HCT116 (cell line): ENCODE measurements around the gene RNF207. TPM values are rescaled to one million over a fixed set of nuclear protein-coding genes. Genes with fewer than 3 reads are reported as not detected.

Experiments used
- ATAC-seq: fragments of 200-7000 bp; cut with Tn5 transposase; 2 replicates; pipeline ENCODE4 v1.9.1; 2020; ENCODE audit warnings: mild to moderate bottlenecking, moderate library complexity
- BruUV-seq: library from RNA; stranded (reverse); fragments of 400-500 nt; replicated peaks from 2 replicates; lab custom pipeline; 2021; lab: Mats Ljungman, UMichigan
- CTCF ChIA-PET: fragments of 300-600 bp; sonication (Branson Sonifier 250); formaldehyde crosslinking; loops from one replicate; lab custom pipeline; 2021; ENCODE audit warnings: antibody characterized with exemption; lab: Charles Lee
- POLR2A ChIA-PET: fragments of 300-600, 350-600 bp; sonication (Branson Sonifier 250); formaldehyde crosslinking; loops from one replicate; lab custom pipeline; 2021; ENCODE audit warnings: antibody characterized with exemption; lab: Charles Lee
- RAD21 ChIA-PET, 2 experiments: fragments of 300-600 bp; sonication (Branson Sonifier 250); formaldehyde crosslinking; loops; one replicate each; lab custom pipeline; 2023; ENCODE audit warnings: low total read pairs in 2 of 2; ENCODE audit not compliant: uncharacterized antibody in 2 of 2, unreplicated experiment in 2 of 2, low non-redundant PET in 1 of 2; lab: Charles Lee
- DNase-seq: peaks from one replicate; pipeline ENCODE4 v3.0.0-alpha.2; 2010; ENCODE audit warnings: low read depth, low spot score
- H2AFZ ChIP-seq: fragments of 200-600 bp; shearing (Covaris generic), sonication (generic); 2 replicates; pipeline ENCODE4 v1.6.1; 2017; ENCODE audit warnings: low read depth, mixed run types, mixed read lengths, antibody characterized with exemption, low read length; ENCODE audit not compliant: poor library complexity, severe bottlenecking
- H3K27ac ChIP-seq: 2 replicates; pipeline ENCODE4 v1.5.1; 2012; ENCODE audit warnings: low read depth, low read length
- H3K27me3 ChIP-seq: fragments of 200-600 bp; sonication (generic); 2 replicates; pipeline ENCODE4 v1.6.1; 2016; ENCODE audit warnings: mixed run types, low read length, mixed read lengths; ENCODE audit not compliant: insufficient read depth
- H3K36me3 ChIP-seq, 2 experiments: fragments of 200-500 bp in 1 of 2; fragments of 200-600 bp in 1 of 2; sonication (Bioruptor generic) in 1 of 2; sonication (generic) in 1 of 2; 2 replicates each; pipeline versions ENCODE4 v1.5.1 to v1.6.1; 2014 to 2016; ENCODE audit warnings: low read length in 2 of 2, inconsistent platforms in 1 of 2, mixed read lengths in 1 of 2, mixed run types in 1 of 2; ENCODE audit not compliant: insufficient read depth in 2 of 2, control insufficient read depth in 1 of 2
- H3K4me1 ChIP-seq, 2 experiments: fragments of 200-600 bp in 1 of 2; sonication (generic) in 1 of 2; 2 replicates each; pipeline versions ENCODE4 v1.5.1 to v1.6.1; 2012 to 2017; ENCODE audit warnings: low read length in 2 of 2, inconsistent platforms in 1 of 2, mild to moderate bottlenecking in 1 of 2, mixed read lengths in 1 of 2, mixed run types in 1 of 2, moderate library complexity in 1 of 2; ENCODE audit not compliant: insufficient read depth in 2 of 2, control insufficient read depth in 1 of 2
- H3K4me2 ChIP-seq: fragments of 200-600 bp; sonication (generic); 2 replicates; pipeline ENCODE4 v1.6.1; 2017; ENCODE audit warnings: mixed run types, low read length, mixed read lengths
- H3K4me3 ChIP-seq, 2 experiments: fragments of 200-600 bp in 1 of 2; sonication (generic) in 1 of 2; replicated peaks in 1 of 2; 2 replicates each; pipeline ENCODE4 v1.5.1; 2011 to 2016; ENCODE audit warnings: low read length in 2 of 2, control low read depth in 1 of 2, low read depth in 1 of 2, mild to moderate bottlenecking in 1 of 2, mixed read lengths in 1 of 2, mixed run types in 1 of 2
- H3K79me2 ChIP-seq: fragments of 200-600 bp; sonication (generic); 2 replicates; pipeline ENCODE4 v1.6.1; 2017; ENCODE audit warnings: mild to moderate bottlenecking, mixed run types, low read length, moderate library complexity, mixed read lengths; ENCODE audit not compliant: insufficient read depth
- H3K9ac ChIP-seq: fragments of 200-600 bp; sonication (generic); 2 replicates; pipeline ENCODE4 v1.6.1; 2016; ENCODE audit warnings: low read length, mixed read lengths
- H3K9me2 ChIP-seq: fragments of 200-600 bp; sonication (generic), shearing (Covaris generic); 2 replicates; pipeline ENCODE4 v1.6.1; 2017; ENCODE audit warnings: mixed run types, mild to moderate bottlenecking, moderate library complexity; ENCODE audit not compliant: insufficient read depth
- H3K9me3 ChIP-seq, 2 experiments: fragments of 200-500 bp in 1 of 2; fragments of 200-600 bp in 1 of 2; sonication (Bioruptor generic) in 1 of 2; sonication (generic) in 1 of 2; 2 replicates each; pipeline ENCODE4 v1.6.1; 2014 to 2017; ENCODE audit warnings: low read length in 2 of 2, mixed read lengths in 2 of 2, inconsistent platforms in 1 of 2, low read depth in 1 of 2, mild to moderate bottlenecking in 1 of 2, mixed run types in 1 of 2, moderate library complexity in 1 of 2; ENCODE audit not compliant: control insufficient read depth in 1 of 2, insufficient read depth in 1 of 2
- H4K20me1 ChIP-seq: fragments of 200-600 bp; sonication (generic), shearing (Covaris generic); 2 replicates; pipeline ENCODE4 v1.6.1; 2017; ENCODE audit warnings: mixed run types, mild to moderate bottlenecking, moderate library complexity; ENCODE audit not compliant: insufficient read depth
- CEBPB ChIP-seq: IDR thresholded peaks from 2 replicates; pipeline ENCODE4 v1.6.1; 2012; ENCODE audit warnings: low read depth
- ELF1 ChIP-seq: IDR thresholded peaks from 2 replicates; pipeline ENCODE4 v1.6.1; 2012; ENCODE audit warnings: low read depth, borderline replicate concordance
- EZH2 ChIP-seq: fragments of 200-600 bp; sonication (generic); IDR thresholded peaks from 2 replicates; pipeline ENCODE4 v1.6.1; 2017; ENCODE audit warnings: antibody characterized with exemption, mixed run types
- EZH2phosphoT487 ChIP-seq: fragments of 200-600 bp; IDR thresholded peaks from 2 replicates; pipeline ENCODE4 v1.6.1; 2018; ENCODE audit warnings: antibody characterized with exemption, borderline replicate concordance
- MAX ChIP-seq: IDR thresholded peaks from 2 replicates; pipeline ENCODE4 v1.6.1; 2012
- POLR2A ChIP-seq: IDR thresholded peaks from 2 replicates; pipeline ENCODE4 v1.7.0; 2011; ENCODE audit warnings: borderline replicate concordance; ENCODE audit not compliant: insufficient read depth, insufficient read length; ENCODE audit errors: extremely low read depth
- POLR2AphosphoS5 ChIP-seq: IDR thresholded peaks from 2 replicates; pipeline ENCODE4 v1.6.1; 2011; ENCODE audit warnings: mild to moderate bottlenecking, low read depth, low read length, moderate library complexity
- RAD21 ChIP-seq: IDR thresholded peaks from 2 replicates; pipeline ENCODE4 v1.6.1; 2012; ENCODE audit warnings: low read depth, mild to moderate bottlenecking
- SP1 ChIP-seq: IDR thresholded peaks from 2 replicates; pipeline ENCODE4 v1.6.1; 2012; ENCODE audit warnings: low read depth
- SRF ChIP-seq: IDR thresholded peaks from 2 replicates; pipeline ENCODE4 v1.6.1; 2012; ENCODE audit warnings: low read depth
- TCF7L2 ChIP-seq: IDR thresholded peaks from 2 replicates; pipeline ENCODE4 v1.7.0; 2011; ENCODE audit warnings: borderline replicate concordance, inconsistent platforms; ENCODE audit not compliant: insufficient read depth, insufficient read length; ENCODE audit errors: extremely low read depth
- ZFX ChIP-seq: fragments of 450-650 bp; IDR thresholded peaks from 2 replicates; pipeline ENCODE4 v1.6.1; 2017
- ZNF274 ChIP-seq: fragments of 200-500 bp; sonication (Bioruptor generic); IDR thresholded peaks from 2 replicates; pipeline ENCODE4 v1.6.1; 2014; ENCODE audit warnings: mild to moderate bottlenecking, low read depth, low read length, inconsistent platforms
- intact Hi-C: fragments of 100-400 bp; cut with micrococcal nuclease; formaldehyde crosslinking; loops from 2 replicates; pipeline ENCODE4 v1.10.0; 2022
- total RNA-seq: library from RNA; stranded (reverse); gene quantifications from one replicate; pipeline ENCODE4 v1.2.1, GENCODE V29; 2021; ENCODE audit not compliant: unreplicated experiment
- TF ChIP-seq, protein P1 (sequence below), 3 experiments: fragments of 200-600 bp in 1 of 3; sonication (generic) in 1 of 3; IDR thresholded peaks in 2 of 3; conservative IDR thresholded peaks in 1 of 3; 2 replicates each; pipeline ENCODE4 v1.5.1; 2012 to 2017; ENCODE audit warnings: low read depth in 2 of 3, low read length in 2 of 3, antibody characterized with exemption in 1 of 3, borderline replicate concordance in 1 of 3, control low read depth in 1 of 3, mild to moderate bottlenecking in 1 of 3, mixed read lengths in 1 of 3, mixed run types in 1 of 3, moderate library complexity in 1 of 3; ENCODE audit not compliant: insufficient read depth in 1 of 3
- TF ChIP-seq, protein P2 (sequence below): IDR thresholded peaks from 2 replicates; pipeline ENCODE4 v1.6.1; 2012; ENCODE audit warnings: low read depth

The RNF207 gene
- total RNA-seq, 1 experiment from 2014 or later = 61.2 TPM

DNA sequence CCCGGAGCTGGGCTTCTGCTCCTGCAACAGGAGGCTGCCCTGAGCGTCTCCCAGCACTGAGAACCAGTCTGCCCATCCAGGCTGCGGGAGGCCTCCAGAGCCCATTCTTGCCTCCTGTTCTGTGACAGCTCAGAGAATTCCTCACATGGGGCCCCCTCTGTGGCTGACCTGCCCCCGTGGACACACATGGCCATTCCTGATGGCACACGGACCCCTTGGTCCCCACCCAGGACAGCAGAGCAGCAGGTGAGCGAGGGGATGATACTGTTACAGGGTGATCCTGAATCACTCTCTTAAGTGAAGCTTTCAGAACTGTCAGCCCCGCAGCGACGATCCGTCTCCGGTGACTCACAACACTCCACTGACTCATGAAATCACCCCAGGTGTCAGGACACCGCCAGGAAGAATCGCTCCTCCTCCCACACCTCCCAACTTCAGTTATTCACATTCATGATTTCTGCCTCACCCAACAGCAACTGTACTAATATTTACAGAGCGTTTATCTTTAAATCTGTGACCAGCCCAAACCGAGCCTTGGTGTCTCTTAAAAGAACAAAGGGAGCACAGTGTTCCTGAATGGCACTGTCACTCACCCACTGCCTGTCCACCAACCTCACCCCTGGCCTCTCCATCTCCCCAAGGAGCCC is 48.3 kb upstream of the RNF207 start:
- ChIA-PET RAD21 (no interaction called here), POLR2A (no interaction called here), CTCF (interaction anchor here (1.0 to 1.7 kb wide), 2 partner anchors 47 to 104 kb away, joined by 3 to 6 read pairs; no protein-coding TSS in a partner anchor)
- DNase-seq (peak; percentile 75), ATAC-seq (peak; percentile 93)
- Histone ChIP-seq H3K9me3 (no peaks in the 10 kb centered on the region), H3K36me3 (no peaks in the 10 kb centered on the region), H3K27ac (peak overlapping the region; percentile 50), H3K79me2 (no peaks in the 10 kb centered on the region), H3K4me3 (peak overlapping the region in 1 of 2 experiments; percentile 12; a peak in 2 of 4 replicates), H3K4me2 (peak overlapping the region; percentile 71), H4K20me1 (no peaks in the 10 kb centered on the region), H3K4me1 (peaks cover 21 to 26% of the 10 kb centered on the region in 2 experiments), H3K9me2 (no peaks in the 10 kb centered on the region), H3K9ac (peak overlapping the region; percentile 26), H2AFZ (no peak overlapping the region), H3K27me3 (no peaks in the 10 kb centered on the region)
- BruUV-seq = no TSS peak
- intact Hi-C loops = no loop called here
- TF ChIP-seq RAD21 (no peak), POLR2A (no peak), EZH2phosphoT487 (no peak), POLR2AphosphoS5 (peak; percentile 40; the same call in 1 of the 2 replicates), CEBPB (no peak), TCF7L2 (peak; percentile 47), ELF1 (no peak), MAX (no peak; the same call in 1 of the 2 replicates), SP1 (peak; percentile 83)

DNA sequence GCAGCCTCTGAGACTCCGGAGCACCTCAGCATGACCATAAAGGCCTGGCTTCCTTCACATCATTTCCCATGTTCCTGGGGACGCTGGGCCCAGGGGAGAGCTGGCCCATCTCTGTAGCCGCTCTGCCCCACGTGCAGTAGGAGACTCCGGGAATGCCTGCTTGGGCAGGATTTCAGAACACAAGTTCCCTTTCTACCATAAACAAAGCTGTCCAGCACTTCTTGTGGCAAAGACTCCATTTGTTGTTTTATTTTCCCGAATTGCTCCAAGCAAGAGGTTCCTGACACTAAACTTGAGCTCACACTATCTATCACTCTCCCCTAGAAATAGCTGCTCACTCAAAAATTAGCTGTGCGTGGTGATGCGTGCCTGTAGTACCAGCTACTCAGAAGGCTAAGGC is 47.7 kb upstream of the RNF207 start:
- Histone ChIP-seq H2AFZ (no peak overlapping the region), H3K79me2 (no peaks in the 10 kb centered on the region), H3K4me1 (peaks cover 21 to 26% of the 10 kb centered on the region in 2 experiments), H3K27me3 (no peaks in the 10 kb centered on the region), H3K4me3 (peak overlapping the region in 1 of 2 experiments; percentile 12; a peak in 2 of 4 replicates), H3K9me2 (no peaks in the 10 kb centered on the region), H3K9ac (peak overlapping the region; percentile 26), H3K4me2 (peak overlapping the region; percentile 71), H4K20me1 (no peaks in the 10 kb centered on the region), H3K36me3 (no peaks in the 10 kb centered on the region), H3K9me3 (no peaks in the 10 kb centered on the region), H3K27ac (peak overlapping the region; percentile 50)
- CTCF ChIA-PET = interaction anchor here (1.7 kb wide), 1 partner anchor 47 kb away, joined by 6 read pairs; no protein-coding TSS in a partner anchor
- no TSS peak for BruUV-seq
- ATAC-seq (no peak), DNase-seq (no peak)
- intact Hi-C loops = no loop called here
- POLR2A ChIA-PET = no interaction called here
- RAD21 ChIA-PET = no interaction called here
- no peak for TF ChIP-seq EZH2
- no peak for TF ChIP-seq ZNF274
- TF ChIP-seq SRF = no peak
- TF ChIP-seq, protein P1, sequence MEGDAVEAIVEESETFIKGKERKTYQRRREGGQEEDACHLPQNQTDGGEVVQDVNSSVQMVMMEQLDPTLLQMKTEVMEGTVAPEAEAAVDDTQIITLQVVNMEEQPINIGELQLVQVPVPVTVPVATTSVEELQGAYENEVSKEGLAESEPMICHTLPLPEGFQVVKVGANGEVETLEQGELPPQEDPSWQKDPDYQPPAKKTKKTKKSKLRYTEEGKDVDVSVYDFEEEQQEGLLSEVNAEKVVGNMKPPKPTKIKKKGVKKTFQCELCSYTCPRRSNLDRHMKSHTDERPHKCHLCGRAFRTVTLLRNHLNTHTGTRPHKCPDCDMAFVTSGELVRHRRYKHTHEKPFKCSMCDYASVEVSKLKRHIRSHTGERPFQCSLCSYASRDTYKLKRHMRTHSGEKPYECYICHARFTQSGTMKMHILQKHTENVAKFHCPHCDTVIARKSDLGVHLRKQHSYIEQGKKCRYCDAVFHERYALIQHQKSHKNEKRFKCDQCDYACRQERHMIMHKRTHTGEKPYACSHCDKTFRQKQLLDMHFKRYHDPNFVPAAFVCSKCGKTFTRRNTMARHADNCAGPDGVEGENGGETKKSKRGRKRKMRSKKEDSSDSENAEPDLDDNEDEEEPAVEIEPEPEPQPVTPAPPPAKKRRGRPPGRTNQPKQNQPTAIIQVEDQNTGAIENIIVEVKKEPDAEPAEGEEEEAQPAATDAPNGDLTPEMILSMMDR (IDR thresholded peaks at IDR 0.05 in 2 of 3, conservative IDR thresholded peaks at IDR 0.05 in 1 of 3; ENCODE audit: borderline replicate concordance in 1 of 3, insufficient read depth in 1 of 3, low read depth in 2 of 3, low read length in 2 of 3) = no peak
- TF ChIP-seq ZFX = no peak
- no peak for TF ChIP-seq POLR2AphosphoS5
- TF ChIP-seq, protein P2, sequence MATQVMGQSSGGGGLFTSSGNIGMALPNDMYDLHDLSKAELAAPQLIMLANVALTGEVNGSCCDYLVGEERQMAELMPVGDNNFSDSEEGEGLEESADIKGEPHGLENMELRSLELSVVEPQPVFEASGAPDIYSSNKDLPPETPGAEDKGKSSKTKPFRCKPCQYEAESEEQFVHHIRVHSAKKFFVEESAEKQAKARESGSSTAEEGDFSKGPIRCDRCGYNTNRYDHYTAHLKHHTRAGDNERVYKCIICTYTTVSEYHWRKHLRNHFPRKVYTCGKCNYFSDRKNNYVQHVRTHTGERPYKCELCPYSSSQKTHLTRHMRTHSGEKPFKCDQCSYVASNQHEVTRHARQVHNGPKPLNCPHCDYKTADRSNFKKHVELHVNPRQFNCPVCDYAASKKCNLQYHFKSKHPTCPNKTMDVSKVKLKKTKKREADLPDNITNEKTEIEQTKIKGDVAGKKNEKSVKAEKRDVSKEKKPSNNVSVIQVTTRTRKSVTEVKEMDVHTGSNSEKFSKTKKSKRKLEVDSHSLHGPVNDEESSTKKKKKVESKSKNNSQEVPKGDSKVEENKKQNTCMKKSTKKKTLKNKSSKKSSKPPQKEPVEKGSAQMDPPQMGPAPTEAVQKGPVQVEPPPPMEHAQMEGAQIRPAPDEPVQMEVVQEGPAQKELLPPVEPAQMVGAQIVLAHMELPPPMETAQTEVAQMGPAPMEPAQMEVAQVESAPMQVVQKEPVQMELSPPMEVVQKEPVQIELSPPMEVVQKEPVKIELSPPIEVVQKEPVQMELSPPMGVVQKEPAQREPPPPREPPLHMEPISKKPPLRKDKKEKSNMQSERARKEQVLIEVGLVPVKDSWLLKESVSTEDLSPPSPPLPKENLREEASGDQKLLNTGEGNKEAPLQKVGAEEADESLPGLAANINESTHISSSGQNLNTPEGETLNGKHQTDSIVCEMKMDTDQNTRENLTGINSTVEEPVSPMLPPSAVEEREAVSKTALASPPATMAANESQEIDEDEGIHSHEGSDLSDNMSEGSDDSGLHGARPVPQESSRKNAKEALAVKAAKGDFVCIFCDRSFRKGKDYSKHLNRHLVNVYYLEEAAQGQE = no peak
- no peak for TF ChIP-seq ELF1
- no peak for TF ChIP-seq SP1
